GM19455 (cell line): ENCODE results near the gene SCNN1G.
"Not testable (repeated sequence)": the region's sequence is repeated elsewhere in the genome, so short reads cannot be mapped to it uniquely, and the experiment has no call there.

Experiments used
- ATAC-seq: cut with Tn5 transposase; IDR thresholded peaks from one replicate; pipeline ENCODE4 v1.9.1; 2021; ENCODE audit not compliant: unreplicated experiment

The SCNN1G gene

GRCh38 chr16:23248261-23249194 lies 66.0 kb downstream of the SCNN1G start:
- no peak for ATAC-seq

GRCh38 chr16:23249830-23250229 lies 67.3 kb downstream of the SCNN1G start:
- ATAC-seq, result no peak

- ATAC-seq, result no peak
Measured at GRCh38 chr16:23252310-23252709, 69.8 kb downstream of the SCNN1G start.

- not testable (repeated sequence) for ATAC-seq
Measured at GRCh38 chr16:23253650-23254049, 71.1 kb downstream of the SCNN1G start.

- no peak for ATAC-seq
Measured at GRCh38 chr16:23254338-23254737, 71.8 kb downstream of the SCNN1G start.

- ATAC-seq, result no peak
Measured at GRCh38 chr16:23255000-23255399, 72.5 kb downstream of the SCNN1G start.

- no peak for ATAC-seq
Measured at GRCh38 chr16:23256440-23256839, 73.9 kb downstream of the SCNN1G start.

- ATAC-seq, result no peak
Measured at GRCh38 chr16:23257682-23258081, 75.1 kb downstream of the SCNN1G start.

GRCh38 chr16:23258919-23259237 lies 76.3 kb downstream of the SCNN1G start:
- ATAC-seq, result no peak
